ENCODE results near the gene IL4R.

- TF ChIP-seq CTCF (IDR thresholded peaks at IDR 0.05) (no peak), POLR2A (IDR thresholded peaks at IDR 0.05) (no peak), EP300 (IDR thresholded peaks at IDR 0.05) (no peak)
These were observed 100.2 kb downstream of the IL4R start for GRCh38 chr16:27413956-27414355.
